ENCODE results near the gene KLC1. TPM values are rescaled to one million over a fixed set of nuclear protein-coding genes. Genes with fewer than 3 reads are reported as not detected.

Gene KLC1
- total RNA-seq, 2 experiments from 2014 or later = 171 to 206 TPM

- no peak overlapping the region for H3K4me3 Mint-ChIP-seq
- no peak for ATAC-seq
- no peaks in the 10 kb centered on the region for H3K27me3 Mint-ChIP-seq
- CTCF ChIA-PET = no interaction called here
- peaks cover 6% of the 10 kb centered on the region for H3K36me3 Mint-ChIP-seq
- H3K9me3 Mint-ChIP-seq (ENCODE audit: low read depth) = no peaks in the 10 kb centered on the region
- H3K27ac Mint-ChIP-seq = no peak overlapping the region
- no peak for DNase-seq
- no peaks in the 10 kb centered on the region for H3K4me1 Mint-ChIP-seq
Observed at GRCh38 chr14:103692871-103693270, 63.9 kb downstream of the KLC1 start.

GRCh38 chr14:103693515-103693914 is 64.5 kb downstream of the KLC1 start:
- Mint-ChIP-seq H3K9me3 (ENCODE audit: low read depth) (no peaks in the 10 kb centered on the region), H3K27ac (no peak overlapping the region), H3K27me3 (no peaks in the 10 kb centered on the region), H3K4me1 (no peaks in the 10 kb centered on the region), H3K36me3 (peaks cover 4% of the 10 kb centered on the region), H3K4me3 (no peak overlapping the region)
- ATAC-seq = no peak
- CTCF ChIA-PET = no interaction called here
- no peak for DNase-seq

- no peak for ATAC-seq
- CTCF ChIA-PET = no interaction called here
- Mint-ChIP-seq H3K27me3 (no peaks in the 10 kb centered on the region), H3K4me1 (no peaks in the 10 kb centered on the region), H3K4me3 (no peak overlapping the region), H3K9me3 (ENCODE audit: low read depth) (no peaks in the 10 kb centered on the region), H3K36me3 (peaks cover 4% of the 10 kb centered on the region), H3K27ac (no peak overlapping the region)
- DNase-seq = no peak
Observed at GRCh38 chr14:103694572-103695026, 65.6 kb downstream of the KLC1 start.

- no peak overlapping the region for H3K27ac Mint-ChIP-seq
- no peak for DNase-seq
- no peaks in the 10 kb centered on the region for H3K9me3 Mint-ChIP-seq (ENCODE audit: low read depth)
- H3K36me3 Mint-ChIP-seq = peaks cover 4% of the 10 kb centered on the region
- H3K4me1 Mint-ChIP-seq = no peaks in the 10 kb centered on the region
- H3K4me3 Mint-ChIP-seq = no peak overlapping the region
- CTCF ChIA-PET = no interaction called here
- no peaks in the 10 kb centered on the region for H3K27me3 Mint-ChIP-seq
- no peak for ATAC-seq
Observed at GRCh38 chr14:103695296-103696069, 66.5 kb downstream of the KLC1 start.

GRCh38 chr14:103696070-103696402 is 67.0 kb downstream of the KLC1 start:
- CTCF ChIA-PET = no interaction called here
- H3K9me3 Mint-ChIP-seq (ENCODE audit: low read depth) = no peaks in the 10 kb centered on the region
- no peaks in the 10 kb centered on the region for H3K4me1 Mint-ChIP-seq
- H3K4me3 Mint-ChIP-seq = no peak overlapping the region
- ATAC-seq (no peak), DNase-seq (no peak)
- H3K27me3 Mint-ChIP-seq = no peaks in the 10 kb centered on the region
- H3K27ac Mint-ChIP-seq = no peak overlapping the region
- peaks cover 4% of the 10 kb centered on the region for H3K36me3 Mint-ChIP-seq

- no peaks in the 10 kb centered on the region for H3K4me1 Mint-ChIP-seq
- H3K27me3 Mint-ChIP-seq = no peaks in the 10 kb centered on the region
- H3K36me3 Mint-ChIP-seq = peaks cover 4% of the 10 kb centered on the region
- no peak for DNase-seq
- CTCF ChIA-PET = no interaction called here
- no peak for ATAC-seq
- H3K9me3 Mint-ChIP-seq (ENCODE audit: low read depth) = no peaks in the 10 kb centered on the region
- no peak overlapping the region for H3K27ac Mint-ChIP-seq
- H3K4me3 Mint-ChIP-seq = no peak overlapping the region
Observed at GRCh38 chr14:103696466-103697071, 67.6 kb downstream of the KLC1 start.

GRCh38 chr14:103697206-103697602 is 68.2 kb downstream of the KLC1 start:
- Mint-ChIP-seq H3K4me3 (no peak overlapping the region), H3K4me1 (no peaks in the 10 kb centered on the region), H3K27me3 (no peaks in the 10 kb centered on the region), H3K27ac (no peak overlapping the region), H3K9me3 (ENCODE audit: low read depth) (no peaks in the 10 kb centered on the region), H3K36me3 (peaks cover 4% of the 10 kb centered on the region)
- ATAC-seq (no peak), DNase-seq (no peak)
- CTCF ChIA-PET = no interaction called here

GRCh38 chr14:103697603-103698379 is 68.8 kb downstream of the KLC1 start:
- CTCF ChIA-PET = no interaction called here
- no peaks in the 10 kb centered on the region for H3K4me1 Mint-ChIP-seq
- H3K36me3 Mint-ChIP-seq = peaks cover 4% of the 10 kb centered on the region
- no peak for ATAC-seq
- no peaks in the 10 kb centered on the region for H3K9me3 Mint-ChIP-seq (ENCODE audit: low read depth)
- H3K4me3 Mint-ChIP-seq = no peak overlapping the region
- no peak for DNase-seq
- H3K27ac Mint-ChIP-seq = no peak overlapping the region
- H3K27me3 Mint-ChIP-seq = no peaks in the 10 kb centered on the region

GRCh38 chr14:103698380-103699260 is 69.6 kb downstream of the KLC1 start:
- no peaks in the 10 kb centered on the region for H3K4me1 Mint-ChIP-seq
- H3K27me3 Mint-ChIP-seq = no peaks in the 10 kb centered on the region
- ATAC-seq (no peak), DNase-seq (no peak)
- no peak overlapping the region for H3K27ac Mint-ChIP-seq
- no peaks in the 10 kb centered on the region for H3K9me3 Mint-ChIP-seq (ENCODE audit: low read depth)
- CTCF ChIA-PET = interaction anchor here (0.6 kb wide), 1 partner anchor 216 kb away, joined by 3 read pairs; no protein-coding TSS in a partner anchor
- H3K36me3 Mint-ChIP-seq = peaks cover 5% of the 10 kb centered on the region
- H3K4me3 Mint-ChIP-seq = no peak overlapping the region

- H3K9me3 Mint-ChIP-seq (ENCODE audit: low read depth) = no peaks in the 10 kb centered on the region
- no peak for DNase-seq
- peaks cover 7% of the 10 kb centered on the region for H3K36me3 Mint-ChIP-seq
- H3K27ac Mint-ChIP-seq = no peak overlapping the region
- H3K4me3 Mint-ChIP-seq = no peak overlapping the region
- CTCF ChIA-PET = interaction anchor here (0.6 kb wide), 1 partner anchor 216 kb away, joined by 3 read pairs; no protein-coding TSS in a partner anchor
- no peaks in the 10 kb centered on the region for H3K4me1 Mint-ChIP-seq
- ATAC-seq = no peak
- no peaks in the 10 kb centered on the region for H3K27me3 Mint-ChIP-seq
Observed at GRCh38 chr14:103699261-103699661, 70.2 kb downstream of the KLC1 start.

- H3K36me3 Mint-ChIP-seq = peaks cover 11% of the 10 kb centered on the region
Observed at GRCh38 chr14:103699901-103700752, 71.1 kb downstream of the KLC1 start.

GRCh38 chr14:103700753-103701490 is 71.9 kb downstream of the KLC1 start:
- H3K36me3 Mint-ChIP-seq = peaks cover 12% of the 10 kb centered on the region
- H3K4me3 Mint-ChIP-seq = no peak overlapping the region
- ATAC-seq = no peak
- DNase-seq = no peak
- no peaks in the 10 kb centered on the region for H3K9me3 Mint-ChIP-seq (ENCODE audit: low read depth)
- CTCF ChIA-PET = no interaction called here
- no peaks in the 10 kb centered on the region for H3K27me3 Mint-ChIP-seq
- peaks cover 11% of the 10 kb centered on the region for H3K4me1 Mint-ChIP-seq
- H3K27ac Mint-ChIP-seq = no peak overlapping the region

More at GRCh38 chr14:103699901-103700752, 71.1 kb downstream of the KLC1 start:
- ATAC-seq = no peak
- CTCF ChIA-PET = no interaction called here
- no peaks in the 10 kb centered on the region for H3K9me3 Mint-ChIP-seq (ENCODE audit: low read depth)
- H3K27ac Mint-ChIP-seq = no peak overlapping the region
- no peak overlapping the region for H3K4me3 Mint-ChIP-seq
- peaks cover 7% of the 10 kb centered on the region for H3K4me1 Mint-ChIP-seq
- no peaks in the 10 kb centered on the region for H3K27me3 Mint-ChIP-seq
- DNase-seq = no peak
